Measurements from ENCODE around the gene GBF1. TPM values are rescaled to one million over a fixed set of nuclear protein-coding genes. Genes with fewer than 3 reads are reported as not detected.

The GBF1 gene
- total RNA-seq, 2 donors from 2014 or later, result 53.1 to 59.1 TPM

DNA sequence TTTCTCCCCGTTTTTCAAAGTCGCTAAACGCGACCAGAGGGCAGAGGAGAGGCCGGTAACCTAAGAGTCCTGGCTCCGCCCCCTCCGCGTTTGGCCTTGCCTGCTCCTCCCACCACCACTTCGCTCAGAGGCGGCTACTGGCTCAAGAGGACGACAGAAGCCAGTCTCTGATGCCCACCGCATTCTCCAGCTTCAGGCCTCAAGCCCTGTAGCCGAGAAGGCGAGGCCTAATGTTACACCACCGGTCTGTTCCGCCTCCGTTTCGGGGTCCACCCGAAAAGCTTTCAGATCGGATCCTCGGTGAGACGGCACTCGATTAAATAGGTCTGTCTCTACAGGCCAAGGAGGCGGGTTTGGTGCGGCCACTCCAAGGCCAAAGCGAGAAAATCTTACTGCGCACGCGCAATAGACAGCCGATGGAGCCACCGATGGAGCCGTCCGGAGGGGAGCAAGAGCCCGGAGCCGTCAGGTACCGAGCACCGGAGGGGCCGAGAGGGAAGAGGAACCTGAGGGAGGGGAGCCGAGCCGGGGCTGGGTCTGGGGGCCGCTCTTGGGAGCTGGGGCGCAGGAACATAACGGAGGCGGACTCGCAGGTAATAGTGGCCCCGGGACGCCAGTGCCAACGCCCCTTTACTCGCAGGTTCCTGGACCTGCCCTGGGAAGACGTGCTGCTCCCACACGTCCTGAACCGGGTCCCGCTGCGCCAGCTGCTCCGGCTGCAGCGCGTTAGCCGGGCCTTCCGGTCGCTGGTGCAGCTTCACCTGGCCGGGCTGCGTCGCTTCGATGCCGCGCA, 175.6 kb downstream of the GBF1 start, which contains the start of gene FBXL15:
FBXL15 (plus strand) TSS at position 123 of the 793 bp plus-strand sequence; CDS start at position 417, 294 bp downstream.
- Histone ChIP-seq H3K36me3 (peaks cover 0 to 8% of the 10 kb centered on the region in 2 donors), H3K9me3 (no peaks in the 10 kb centered on the region), H3K4me1 (replicated peaks) (peaks cover 26% of the 10 kb centered on the region), H3K27me3 (replicated peaks; ENCODE audit: insufficient read depth) (no peaks in the 10 kb centered on the region), H3K27ac (peak within 1 kb of the TSS; percentile 83 to 86), H3K4me3 (peak within 1 kb of the TSS; percentile 62 to 73)
- WGBS, result 0% methylated on average over 66 of the region's 66 CpGs
- intact Hi-C loops (cut with DNase I), result loop anchor here (2.0 kb wide), 1 partner anchor 26 kb away; the partner anchor contains the start of gene NFKB2
- TF ChIP-seq CTCF (IDR thresholded peaks at IDR 0.05) (peak in 2 of 4 experiments; percentile 23 to 33), POLR2A (IDR thresholded peaks at IDR 0.05) (peak; percentile 26), POLR2AphosphoS5 (IDR thresholded peaks at IDR 0.05) (peak; percentile 96)
- DNase-seq (ENCODE audit: low spot score), result peak; percentile 94

DNA sequence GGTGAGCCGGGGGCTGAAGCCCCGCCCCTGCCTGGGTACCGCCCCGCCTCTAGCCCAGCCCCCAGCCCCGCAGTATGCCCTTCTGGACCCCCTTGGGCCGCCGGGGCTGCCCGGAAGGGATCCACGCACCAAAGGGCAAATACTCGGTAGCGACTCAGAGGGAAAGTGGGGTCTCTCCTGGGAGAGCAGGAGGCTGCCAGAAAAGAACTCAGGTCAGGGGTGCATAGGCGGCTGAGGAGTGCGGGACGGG, 176.1 kb downstream of the GBF1 start:
- WGBS, result 0% methylated on average over 14 of the region's 14 CpGs
- peak overlapping the region; percentile 62 to 73 for H3K4me3 ChIP-seq
- intact Hi-C loops (cut with DNase I), result loop anchor here (2.0 kb wide), 1 partner anchor 27 kb away; the partner anchor contains the start of gene NFKB2
- H3K4me1 ChIP-seq (replicated peaks), result peaks cover 26% of the 10 kb centered on the region
- H3K27me3 ChIP-seq (replicated peaks; ENCODE audit: insufficient read depth), result no peaks in the 10 kb centered on the region
- peaks cover 0 to 8% of the 10 kb centered on the region in 2 donors for H3K36me3 ChIP-seq
- H3K9me3 ChIP-seq, result no peaks in the 10 kb centered on the region
- TF ChIP-seq POLR2A (IDR thresholded peaks at IDR 0.05) (no peak), POLR2AphosphoS5 (IDR thresholded peaks at IDR 0.05) (no peak), CTCF (IDR thresholded peaks at IDR 0.05) (no peak)
- H3K27ac ChIP-seq, result peak overlapping the region; percentile 83 to 86
- no peak for DNase-seq (ENCODE audit: low spot score)

- H3K36me3 ChIP-seq, result peaks cover 0 to 8% of the 10 kb centered on the region in 2 donors
- H3K27ac ChIP-seq, result peak overlapping the region; percentile 83 to 86
- H3K9me3 ChIP-seq, result no peaks in the 10 kb centered on the region
- H3K27me3 ChIP-seq (replicated peaks; ENCODE audit: insufficient read depth), result no peaks in the 10 kb centered on the region
- intact Hi-C loops (cut with DNase I), result loop anchor here (2.0 kb wide), 1 partner anchor 27 kb away; the partner anchor contains the start of gene NFKB2
- WGBS, result 2% methylated on average over 26 of the region's 62 CpGs
- peak overlapping the region; percentile 62 to 73 for H3K4me3 ChIP-seq
- peaks cover 26% of the 10 kb centered on the region for H3K4me1 ChIP-seq (replicated peaks)
- TF ChIP-seq POLR2AphosphoS5 (IDR thresholded peaks at IDR 0.05), result no peak
- no peak for TF ChIP-seq CTCF (IDR thresholded peaks at IDR 0.05)
- TF ChIP-seq POLR2A (IDR thresholded peaks at IDR 0.05), result no peak
- DNase-seq (ENCODE audit: low spot score), result no peak
Observed at GRCh38 chr10:102421757-102422512, 176.6 kb downstream of the GBF1 start.

DNA sequence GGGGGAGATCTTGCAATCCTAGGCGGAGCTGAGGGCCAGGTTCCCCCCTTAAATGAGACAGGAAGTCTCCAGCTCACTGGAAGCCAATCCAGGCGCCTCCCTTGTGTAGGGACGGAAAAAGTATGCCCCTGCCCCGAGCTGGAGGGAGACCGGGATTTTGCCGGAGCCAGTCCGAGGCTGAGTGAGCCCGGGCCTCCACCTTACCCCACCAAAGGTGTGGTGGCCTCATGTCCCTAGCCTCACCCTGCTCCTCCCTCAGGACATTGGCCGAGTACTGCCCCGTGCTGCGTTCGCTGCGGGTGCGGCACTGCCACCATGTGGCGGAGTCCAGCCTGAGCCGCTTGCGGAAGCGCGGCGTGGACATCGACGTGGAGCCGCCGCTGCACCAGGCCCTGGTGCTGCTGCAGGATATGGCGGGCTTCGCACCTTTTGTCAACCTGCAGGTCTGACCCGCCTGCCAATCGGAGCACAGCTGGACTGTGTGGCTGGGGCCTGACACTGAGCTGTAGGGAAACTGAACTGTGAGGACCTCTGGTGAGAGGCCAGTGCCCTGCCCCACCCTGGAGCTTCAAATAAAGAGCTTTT, 177.3 kb downstream of the GBF1 start:
- 0% methylated on average over 11 of the region's 28 CpGs for WGBS

More for the DNA sequence above, 177.3 kb downstream of the GBF1 start:
- Histone ChIP-seq H3K36me3 (peaks cover 0 to 8% of the 10 kb centered on the region in 2 donors), H3K27me3 (replicated peaks; ENCODE audit: insufficient read depth) (no peaks in the 10 kb centered on the region), H3K9me3 (no peaks in the 10 kb centered on the region), H3K27ac (peak overlapping the region; percentile 83 to 86), H3K4me3 (peak overlapping the region; percentile 62 to 73), H3K4me1 (replicated peaks) (peaks cover 26% of the 10 kb centered on the region)
- peak; percentile 71 for DNase-seq (ENCODE audit: low spot score)
- intact Hi-C loops (cut with DNase I), result no loop called here
- peak; percentile 60 to 88 (median 72) for TF ChIP-seq CTCF (IDR thresholded peaks at IDR 0.05)
- no peak for TF ChIP-seq POLR2A (IDR thresholded peaks at IDR 0.05)
- TF ChIP-seq POLR2AphosphoS5 (IDR thresholded peaks at IDR 0.05), result peak; percentile 78
